ENCODE results near the gene IGBP1. TPM values are rescaled to one million over a fixed set of nuclear protein-coding genes. Genes with fewer than 3 reads are reported as not detected.

IGBP1 gene
- total RNA-seq, 2 donors from 2014 or later = 45.0 to 46.5 TPM

- Histone ChIP-seq H3K4me3 (ENCODE audit: low read length) (peak overlapping the region; percentile 41), H3K27me3 (ENCODE audit: control insufficient read depth, insufficient read depth, low read length, poor library complexity, severe bottlenecking) (no peaks in the 10 kb centered on the region), H3K9me3 (ENCODE audit: control insufficient read depth, low read length) (peaks cover 9% of the 10 kb centered on the region), H3K36me3 (ENCODE audit: control insufficient read depth, insufficient read depth, low read length) (no peaks in the 10 kb centered on the region), H3K27ac (ENCODE audit: low read depth, low read length) (no peak overlapping the region), H3K4me1 (ENCODE audit: control insufficient read depth, insufficient read depth, low read length) (peaks cover 9% of the 10 kb centered on the region), H3K9ac (ENCODE audit: extremely low read depth, low read length, poor library complexity, severe bottlenecking) (no peak overlapping the region)
- Mint-ChIP-seq H3K27me3 (ENCODE audit: insufficient read depth) (no peaks in the 10 kb centered on the region), H3K36me3 (ENCODE audit: low read depth) (no peaks in the 10 kb centered on the region), H3K4me1 (peaks cover 29% of the 10 kb centered on the region), H3K4me3 (peak overlapping the region; percentile 5), H3K27ac (no peak overlapping the region), H3K9me3 (peaks cover 56% of the 10 kb centered on the region)
- WGBS, 2 experiments (ENCODE audit: insufficient coverage in 1 of 2, insufficient read length in 1 of 2) = 80 to 85% methylated on average over 2 to 8 of the region's 9 CpGs
- peak; percentile 26 for TF ChIP-seq CTCF (conservative IDR thresholded peaks at IDR 0.05)
- peak; percentile 61 for DNase-seq
Measured at GRCh38 chrX:70128071-70128470, 5.2 kb upstream of the IGBP1 start.

GRCh38 chrX:70129816-70130215 is 3.4 kb upstream of the IGBP1 start:
- Histone ChIP-seq H3K27ac (ENCODE audit: low read depth, low read length) (no peak overlapping the region), H3K27me3 (ENCODE audit: control insufficient read depth, insufficient read depth, low read length, poor library complexity, severe bottlenecking) (no peaks in the 10 kb centered on the region), H3K9me3 (ENCODE audit: control insufficient read depth, low read length) (peaks cover 2% of the 10 kb centered on the region), H3K4me3 (ENCODE audit: low read length) (peak overlapping the region; percentile 41), H3K9ac (ENCODE audit: extremely low read depth, low read length, poor library complexity, severe bottlenecking) (peak overlapping the region; percentile 26), H3K4me1 (ENCODE audit: control insufficient read depth, insufficient read depth, low read length) (peaks cover 9% of the 10 kb centered on the region), H3K36me3 (ENCODE audit: control insufficient read depth, insufficient read depth, low read length) (peaks cover 1% of the 10 kb centered on the region)
- WGBS, 2 experiments (ENCODE audit: insufficient coverage in 1 of 2, insufficient read length in 1 of 2) = 50 to 75% methylated on average over 1 of the region's 1 CpG
- Mint-ChIP-seq H3K4me3 (no peak overlapping the region), H3K27me3 (ENCODE audit: insufficient read depth) (no peaks in the 10 kb centered on the region), H3K4me1 (peaks cover 32% of the 10 kb centered on the region), H3K9me3 (peaks cover 52% of the 10 kb centered on the region), H3K36me3 (ENCODE audit: low read depth) (peaks cover 3% of the 10 kb centered on the region), H3K27ac (no peak overlapping the region)
- no peak for DNase-seq
- no peak for TF ChIP-seq CTCF (conservative IDR thresholded peaks at IDR 0.05)

GRCh38 chrX:70132224-70132623 is 1.0 kb upstream of the IGBP1 start:
- Histone ChIP-seq H3K27ac (ENCODE audit: low read depth, low read length) (no peak overlapping the region), H3K4me3 (ENCODE audit: low read length) (peak overlapping the region; percentile 96), H3K27me3 (ENCODE audit: control insufficient read depth, insufficient read depth, low read length, poor library complexity, severe bottlenecking) (no peaks in the 10 kb centered on the region), H3K4me1 (ENCODE audit: control insufficient read depth, insufficient read depth, low read length) (peaks cover 9% of the 10 kb centered on the region), H3K9ac (ENCODE audit: extremely low read depth, low read length, poor library complexity, severe bottlenecking) (no peak overlapping the region), H3K36me3 (ENCODE audit: control insufficient read depth, insufficient read depth, low read length) (peaks cover 22% of the 10 kb centered on the region), H3K9me3 (ENCODE audit: control insufficient read depth, low read length) (no peaks in the 10 kb centered on the region)
- H3K27me3 Mint-ChIP-seq (ENCODE audit: insufficient read depth) = no peaks in the 10 kb centered on the region
- H3K9me3 Mint-ChIP-seq = peaks cover 59% of the 10 kb centered on the region
- 88% methylated on average over 3 of the region's 4 CpGs; no CpG with 5 or more reads in 1 of the 2 experiments for WGBS, 2 experiments (ENCODE audit: insufficient coverage in 1 of 2, insufficient read length in 1 of 2)
- H3K4me1 Mint-ChIP-seq = peaks cover 32% of the 10 kb centered on the region
- no peak for TF ChIP-seq CTCF (conservative IDR thresholded peaks at IDR 0.05)
- DNase-seq = no peak
- H3K27ac Mint-ChIP-seq = peak overlapping the region; percentile 15
- H3K4me3 Mint-ChIP-seq = no peak overlapping the region
- peaks cover 16% of the 10 kb centered on the region for H3K36me3 Mint-ChIP-seq (ENCODE audit: low read depth)
